Karpas-422 (cell line): ENCODE data around the gene DPP6. TPM values are rescaled to one million over a fixed set of nuclear protein-coding genes. Genes with fewer than 3 reads are reported as not detected.

ENCODE experiments used
- DNase-seq: peaks from one replicate; pipeline ENCODE4 v3.0.0-alpha.2; 2015
- H2AFZ ChIP-seq: fragments of 200-600 bp; sonication (generic); 2 replicates; pipeline ENCODE4 v1.6.1; 2014; ENCODE audit warnings: antibody characterized with exemption, low read length, mixed read lengths
- H3K27ac ChIP-seq: fragments of 200-600 bp; sonication (generic); 2 replicates; pipeline ENCODE4 v1.5.1; 2014; ENCODE audit warnings: mild to moderate bottlenecking, low read length, moderate library complexity
- H3K27me3 ChIP-seq: fragments of 200-600 bp; sonication (generic); 2 replicates; pipeline ENCODE4 v1.6.1; 2014; ENCODE audit warnings: low read length, mixed read lengths
- H3K36me3 ChIP-seq: fragments of 200-600 bp; sonication (generic); 2 replicates; pipeline ENCODE4 v1.6.1; 2014; ENCODE audit warnings: low read length, mixed read lengths; ENCODE audit not compliant: insufficient read depth
- H3K4me1 ChIP-seq: fragments of 200-600 bp; sonication (generic); 2 replicates; pipeline ENCODE4 v1.6.1; 2014; ENCODE audit warnings: mild to moderate bottlenecking, low read length, mixed read lengths
- H3K4me2 ChIP-seq: fragments of 200-600 bp; sonication (generic); 2 replicates; pipeline ENCODE4 v1.6.1; 2014; ENCODE audit warnings: low read length, low read depth, mild to moderate bottlenecking; ENCODE audit not compliant: poor library complexity, severe bottlenecking
- H3K4me3 ChIP-seq: fragments of 200-600 bp; sonication (generic); 2 replicates; pipeline ENCODE4 v1.5.1; 2014; ENCODE audit warnings: mild to moderate bottlenecking, antibody characterized with exemption, low read length, mixed read lengths
- H3K79me2 ChIP-seq: fragments of 200-600 bp; sonication (generic); 2 replicates; pipeline ENCODE4 v1.6.1; 2014; ENCODE audit warnings: mild to moderate bottlenecking, low read length, mixed read lengths
- H3K9ac ChIP-seq: fragments of 200-600 bp; sonication (generic); 2 replicates; pipeline ENCODE4 v1.6.0; 2014; ENCODE audit warnings: low read length
- H3K9me2 ChIP-seq: fragments of 200-600 bp; sonication (generic), shearing (Covaris generic); replicated peaks from 2 replicates; pipeline ENCODE4 v1.6.0; 2014; ENCODE audit warnings: mild to moderate bottlenecking, low read length, moderate library complexity; ENCODE audit not compliant: insufficient read depth
- H3K9me3 ChIP-seq: fragments of 300-700, 200-600 bp; sonication (generic); 2 replicates; pipeline ENCODE4 v1.6.1; 2014; ENCODE audit warnings: low read length, mixed read lengths
- H4K20me1 ChIP-seq: fragments of 200-600 bp; sonication (generic); 2 replicates; pipeline ENCODE4 v1.6.1; 2014; ENCODE audit warnings: mild to moderate bottlenecking, antibody characterized with exemption, low read length, low read depth; ENCODE audit not compliant: insufficient read depth
- total RNA-seq: library from RNA; depleted of rRNA; stranded (reverse); fragments of >200 nt; shearing (Covaris generic); gene quantifications from 2 replicates; pipeline ENCODE4 v1.2.3, GENCODE V29; 2014; ENCODE audit warnings: low replicate concordance

DPP6 gene
- total RNA-seq, 1 experiment from 2014 or later = not detected

DNA sequence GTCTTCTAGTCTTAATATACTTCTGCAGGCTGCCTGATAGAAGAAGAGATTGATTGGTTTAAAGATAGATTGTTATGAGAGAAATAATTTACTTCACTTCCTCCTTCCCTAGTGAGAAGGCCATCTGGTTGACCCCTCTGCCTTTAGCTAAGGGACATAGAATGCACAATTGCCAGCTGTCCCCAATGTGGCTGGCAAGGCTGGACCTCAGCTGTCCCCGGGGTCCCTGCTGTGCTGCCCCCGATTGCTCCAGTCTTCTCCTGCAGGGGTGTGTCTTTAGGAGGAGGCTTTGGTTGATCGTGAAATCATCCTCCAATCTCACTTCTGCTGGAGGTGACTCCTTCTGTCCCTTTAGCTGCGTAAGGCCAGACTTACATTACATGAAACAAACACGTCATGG, 388.5 kb downstream of the DPP6 start:
- H2AFZ ChIP-seq = no peak overlapping the region
- H3K79me2 ChIP-seq = no peaks in the 10 kb centered on the region
- no peak for DNase-seq
- H3K9ac ChIP-seq = no peak overlapping the region
- H3K9me2 ChIP-seq = no peaks in the 10 kb centered on the region
- H3K36me3 ChIP-seq = no peaks in the 10 kb centered on the region
- H3K9me3 ChIP-seq = no peaks in the 10 kb centered on the region
- no peaks in the 10 kb centered on the region for H4K20me1 ChIP-seq
- no peaks in the 10 kb centered on the region for H3K4me1 ChIP-seq
- H3K4me3 ChIP-seq = no peak overlapping the region
- no peak overlapping the region for H3K4me2 ChIP-seq
- no peaks in the 10 kb centered on the region for H3K27me3 ChIP-seq
- H3K27ac ChIP-seq = no peak overlapping the region

DNA sequence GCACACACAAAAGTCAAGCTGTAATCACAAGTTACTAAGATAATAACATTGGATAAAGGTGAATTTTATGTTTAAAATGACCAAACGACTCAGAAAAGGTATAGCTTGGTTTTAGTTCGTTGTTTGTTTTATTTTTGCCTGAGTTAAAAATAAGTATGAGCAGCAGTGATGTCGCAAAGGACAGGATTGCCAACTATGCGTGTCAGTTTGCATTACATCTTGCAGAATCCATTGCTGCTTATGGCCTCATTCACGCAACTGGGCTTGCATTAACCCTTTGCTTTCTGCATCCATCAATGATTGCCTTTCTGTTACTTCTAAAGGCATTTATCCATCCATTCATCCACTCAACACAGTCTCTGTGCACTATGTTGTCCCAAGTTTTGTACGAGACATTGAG, 389.6 kb downstream of the DPP6 start:
- DNase-seq = no peak
- no peaks in the 10 kb centered on the region for H4K20me1 ChIP-seq
- H3K4me3 ChIP-seq = no peak overlapping the region
- no peak overlapping the region for H3K27ac ChIP-seq
- H3K4me2 ChIP-seq = no peak overlapping the region
- H3K4me1 ChIP-seq = no peaks in the 10 kb centered on the region
- H3K36me3 ChIP-seq = no peaks in the 10 kb centered on the region
- H2AFZ ChIP-seq = no peak overlapping the region
- H3K9me3 ChIP-seq = no peaks in the 10 kb centered on the region
- no peaks in the 10 kb centered on the region for H3K27me3 ChIP-seq
- no peaks in the 10 kb centered on the region for H3K9me2 ChIP-seq
- no peak overlapping the region for H3K9ac ChIP-seq
- no peaks in the 10 kb centered on the region for H3K79me2 ChIP-seq

DNA sequence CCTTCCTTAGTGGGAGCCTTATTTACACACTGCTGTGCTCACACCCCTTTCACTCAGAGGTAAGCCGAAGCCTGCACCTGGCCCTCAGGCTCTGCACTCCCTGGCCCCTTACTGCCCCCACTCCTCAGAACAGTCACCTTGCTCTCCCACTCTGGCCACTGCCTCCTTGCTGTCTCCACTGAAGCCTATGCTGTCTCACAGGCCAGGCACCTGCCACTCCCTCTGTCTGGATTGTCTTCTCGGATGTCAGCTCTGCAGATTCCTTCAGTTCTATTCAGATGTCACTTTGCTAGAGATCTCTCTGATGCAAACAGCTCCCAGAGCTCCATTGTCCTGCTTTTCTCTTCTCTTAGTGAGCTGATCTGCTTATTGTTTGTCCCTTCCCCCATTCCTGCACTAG, 390.7 kb downstream of the DPP6 start:
- H3K27ac ChIP-seq = no peak overlapping the region
- H3K9me3 ChIP-seq = no peaks in the 10 kb centered on the region
- H3K79me2 ChIP-seq = no peaks in the 10 kb centered on the region
- H3K9me2 ChIP-seq = no peaks in the 10 kb centered on the region
- H3K4me1 ChIP-seq = no peaks in the 10 kb centered on the region
- no peak for DNase-seq
- no peaks in the 10 kb centered on the region for H3K36me3 ChIP-seq
- no peak overlapping the region for H3K4me3 ChIP-seq
- no peak overlapping the region for H3K9ac ChIP-seq
- no peak overlapping the region for H3K4me2 ChIP-seq
- no peaks in the 10 kb centered on the region for H3K27me3 ChIP-seq
- H4K20me1 ChIP-seq = no peaks in the 10 kb centered on the region
- H2AFZ ChIP-seq = no peak overlapping the region

DNA sequence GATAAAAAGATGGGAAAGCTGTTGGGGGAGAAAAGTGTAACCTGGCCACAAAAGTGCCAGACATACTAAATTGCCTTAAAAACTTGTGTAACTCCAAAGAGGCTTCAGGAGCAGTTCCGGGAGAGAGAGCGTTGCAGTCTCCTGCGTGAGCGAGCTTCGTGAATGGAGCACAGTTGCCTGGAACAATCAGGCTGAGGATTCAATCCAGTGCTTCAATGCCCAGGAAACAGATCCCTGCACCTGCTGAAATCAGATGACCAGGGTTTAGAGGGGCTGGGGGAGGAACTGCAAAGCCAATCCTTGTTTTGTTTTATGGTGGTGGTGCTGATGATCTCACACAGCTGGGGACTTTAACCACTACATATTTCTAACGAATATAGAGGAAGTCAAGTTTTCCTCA, 398.3 kb downstream of the DPP6 start:
- Histone ChIP-seq H3K9me2 (no peaks in the 10 kb centered on the region), H4K20me1 (no peaks in the 10 kb centered on the region), H3K27ac (no peak overlapping the region), H3K4me3 (no peak overlapping the region), H3K36me3 (no peaks in the 10 kb centered on the region), H3K9ac (no peak overlapping the region), H2AFZ (no peak overlapping the region), H3K9me3 (no peaks in the 10 kb centered on the region), H3K4me1 (no peaks in the 10 kb centered on the region), H3K79me2 (no peaks in the 10 kb centered on the region), H3K4me2 (no peak overlapping the region), H3K27me3 (no peaks in the 10 kb centered on the region)
- DNase-seq = no peak

DNA sequence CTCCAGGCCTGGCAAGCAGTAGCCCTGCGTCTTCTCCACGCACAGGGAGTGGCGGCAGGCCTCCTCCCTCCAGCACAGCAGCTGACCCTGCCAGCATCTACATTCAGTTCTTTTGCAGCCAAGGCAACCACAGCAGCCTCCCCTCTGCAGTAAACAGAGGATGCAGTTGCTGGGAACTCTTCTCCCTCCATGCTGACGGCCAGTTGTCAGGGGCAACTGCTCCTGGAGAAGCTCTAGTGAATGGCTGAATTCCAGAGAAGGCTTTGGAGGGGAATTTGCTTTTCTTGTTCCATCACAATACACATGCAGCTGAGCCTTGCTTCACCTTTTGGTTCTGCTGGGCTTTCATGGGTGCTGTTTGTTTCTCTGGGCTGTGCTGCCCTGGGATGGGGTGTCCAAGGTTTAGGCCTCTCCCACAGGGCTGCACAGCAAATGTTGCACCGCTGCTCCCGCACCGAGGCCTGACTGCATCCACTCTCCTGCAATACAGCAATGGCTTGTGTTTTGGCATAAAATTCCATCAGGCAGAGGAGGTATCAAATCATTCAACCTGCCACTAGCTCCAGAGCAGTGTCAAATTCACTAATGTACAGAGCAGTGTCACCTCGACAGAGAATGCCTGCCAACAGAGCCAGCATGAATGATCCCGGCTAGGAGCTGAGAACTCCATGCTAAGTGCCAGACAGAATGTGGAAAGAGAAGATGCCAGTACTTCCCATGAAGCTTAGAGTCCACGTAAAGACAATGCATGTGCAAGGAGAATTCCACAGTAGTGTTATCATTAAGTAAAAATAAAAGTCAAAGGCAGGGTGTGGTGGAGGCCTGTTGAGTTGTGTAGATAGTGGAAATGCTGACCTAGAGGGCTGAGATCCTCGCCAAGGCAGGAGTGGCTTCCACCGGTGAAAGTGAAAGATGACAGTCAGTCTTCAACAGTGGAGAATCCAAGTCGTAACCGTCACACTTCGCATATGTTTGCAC, 399.6 kb downstream of the DPP6 start:
- Histone ChIP-seq H3K36me3 (no peaks in the 10 kb centered on the region), H3K4me3 (no peak overlapping the region), H2AFZ (no peak overlapping the region), H3K4me1 (no peaks in the 10 kb centered on the region), H3K79me2 (no peaks in the 10 kb centered on the region), H3K27ac (no peak overlapping the region), H4K20me1 (no peaks in the 10 kb centered on the region), H3K9me2 (no peaks in the 10 kb centered on the region), H3K9me3 (no peaks in the 10 kb centered on the region), H3K4me2 (no peak overlapping the region), H3K9ac (no peak overlapping the region), H3K27me3 (no peaks in the 10 kb centered on the region)
- no peak for DNase-seq

DNA sequence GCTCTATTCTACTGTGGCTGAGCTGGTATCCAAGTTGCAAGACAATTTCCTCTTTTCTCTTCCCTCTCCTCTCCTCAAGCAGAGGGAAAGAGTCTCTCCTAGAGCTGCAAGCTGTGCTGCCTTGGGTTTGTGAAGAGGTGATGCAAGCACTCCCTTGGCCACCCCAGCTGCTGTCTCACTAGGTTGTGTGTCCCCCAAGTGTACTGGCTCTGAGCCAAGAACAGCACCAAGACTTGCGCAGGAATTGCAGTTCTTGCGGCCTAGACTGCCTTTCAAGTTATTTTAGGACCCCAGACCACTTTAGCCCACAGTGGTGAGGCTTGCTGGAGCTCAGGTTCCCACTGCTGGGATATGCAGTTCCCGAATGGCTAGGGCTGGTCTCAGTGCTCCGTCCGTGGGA, 411.6 kb downstream of the DPP6 start:
- Histone ChIP-seq H3K79me2 (no peaks in the 10 kb centered on the region), H3K36me3 (no peaks in the 10 kb centered on the region), H3K27ac (no peak overlapping the region), H4K20me1 (no peaks in the 10 kb centered on the region), H3K4me1 (no peaks in the 10 kb centered on the region), H3K4me2 (no peak overlapping the region), H3K27me3 (no peaks in the 10 kb centered on the region), H3K9me3 (no peaks in the 10 kb centered on the region; the same call in 1 of the 2 replicates), H3K9me2 (no peaks in the 10 kb centered on the region), H3K4me3 (no peak overlapping the region), H3K9ac (no peak overlapping the region), H2AFZ (no peak overlapping the region)
- no peak for DNase-seq

DNA sequence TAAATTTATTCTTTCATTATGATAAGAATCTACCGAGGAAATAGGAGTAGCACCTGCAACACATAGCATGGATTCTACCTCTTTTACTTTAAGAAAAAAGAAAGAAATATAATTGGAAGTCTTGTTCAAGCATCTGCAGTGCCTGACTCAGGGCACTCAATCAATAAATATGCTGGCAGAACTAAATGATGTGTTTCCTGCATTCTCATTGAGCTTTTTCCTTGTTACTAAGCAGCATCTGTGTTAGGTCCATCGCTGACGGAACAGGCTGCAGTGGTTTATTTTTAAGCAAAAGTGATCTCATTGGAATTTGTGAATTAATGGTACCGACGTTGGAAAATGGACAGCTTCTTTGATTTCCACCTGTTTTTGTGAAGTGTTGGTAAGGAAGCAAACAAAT, 417.5 kb downstream of the DPP6 start:
- H3K4me1 ChIP-seq = no peaks in the 10 kb centered on the region
- no peaks in the 10 kb centered on the region for H3K9me3 ChIP-seq
- H3K79me2 ChIP-seq = no peaks in the 10 kb centered on the region
- DNase-seq = no peak
- H2AFZ ChIP-seq = no peak overlapping the region
- H3K4me2 ChIP-seq = no peak overlapping the region
- H3K9ac ChIP-seq = no peak overlapping the region
- H3K27ac ChIP-seq = no peak overlapping the region
- H3K27me3 ChIP-seq = no peaks in the 10 kb centered on the region
- no peaks in the 10 kb centered on the region for H3K36me3 ChIP-seq
- no peaks in the 10 kb centered on the region for H4K20me1 ChIP-seq
- H3K4me3 ChIP-seq = no peak overlapping the region
- no peaks in the 10 kb centered on the region for H3K9me2 ChIP-seq

DNA sequence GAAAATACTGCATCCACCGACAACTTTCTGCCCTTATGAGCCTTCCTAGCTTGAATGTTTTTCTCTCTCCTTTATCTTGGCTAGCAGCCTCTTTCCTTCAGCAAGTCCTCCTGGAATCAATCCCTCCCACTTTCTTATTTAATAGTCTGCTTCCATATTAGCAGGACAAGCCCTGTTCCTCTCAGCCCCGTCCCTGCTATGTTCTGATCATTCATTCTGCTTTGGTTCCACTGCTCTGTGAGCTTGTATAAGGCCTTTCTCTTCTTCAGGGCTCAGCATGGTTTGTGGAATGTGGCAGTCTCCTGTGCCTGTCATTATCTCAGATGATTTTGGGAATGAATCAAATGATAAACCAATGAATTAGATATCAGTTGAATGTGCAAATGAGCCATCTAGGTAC, 420.1 kb downstream of the DPP6 start:
- H3K36me3 ChIP-seq = no peaks in the 10 kb centered on the region
- no peak overlapping the region for H3K9ac ChIP-seq
- no peak overlapping the region for H3K27ac ChIP-seq
- H3K9me3 ChIP-seq = no peaks in the 10 kb centered on the region
- H3K4me3 ChIP-seq = no peak overlapping the region
- no peaks in the 10 kb centered on the region for H3K4me1 ChIP-seq
- H3K27me3 ChIP-seq = no peaks in the 10 kb centered on the region
- no peaks in the 10 kb centered on the region for H3K9me2 ChIP-seq
- no peak for DNase-seq
- no peaks in the 10 kb centered on the region for H3K79me2 ChIP-seq
- H4K20me1 ChIP-seq = no peaks in the 10 kb centered on the region
- H2AFZ ChIP-seq = no peak overlapping the region
- H3K4me2 ChIP-seq = no peak overlapping the region
